GM12878 (cell line): ENCODE results near the gene TTLL1. TPM values are rescaled to one million over a fixed set of nuclear protein-coding genes. Genes with fewer than 3 reads are reported as not detected.

ENCODE experiments used
- ATAC-seq: fragments of 200-7000 bp; cut with Tn5 transposase; 3 replicates; pipeline ENCODE4 v1.9.1; 2020; ENCODE audit warnings: mild to moderate bottlenecking, moderate library complexity
- BruUV-seq: library from RNA; stranded (reverse); fragments of 400-500 nt; replicated peaks from 2 replicates; lab custom pipeline; 2021; lab: Mats Ljungman, UMichigan
- CTCF ChIA-PET: fragments of 300-600 bp; sonication (Branson Sonifier 250); formaldehyde crosslinking; extraction: SDS; loops from one replicate; lab custom pipeline; 2021; ENCODE audit warnings: inconsistent platforms; lab: Yijun Ruan, JAX
- POLR2A ChIA-PET: fragments of 350-600 bp; formaldehyde crosslinking; extraction: SDS; loops from one replicate; lab custom pipeline; 2021; ENCODE audit warnings: inconsistent platforms; lab: Charles Lee
- RAD21 ChIA-PET: fragments of 300-600 bp; sonication (Branson Sonifier 250); formaldehyde crosslinking; loops from one replicate; lab custom pipeline; 2023; ENCODE audit warnings: antibody characterized with exemption; ENCODE audit not compliant: unreplicated experiment; lab: Charles Lee
- SMC1A ChIA-PET: fragments of 300-600 bp; sonication (Branson Sonifier 250); formaldehyde crosslinking; loops from one replicate; lab custom pipeline; 2023; ENCODE audit not compliant: unreplicated experiment, uncharacterized antibody; lab: Charles Lee
- DNase-seq: peaks from one replicate; pipeline ENCODE4 v3.0.0-alpha.2; 2011; ENCODE audit warnings: low read depth, low spot score
- FAIRE-seq: peaks from 3 replicates; lab custom pipeline; 2011; peaks lifted over from hg19 to GRCh38; lab: Jason Lieb, UNC
- H2AFZ ChIP-seq: 2 replicates; pipeline ENCODE4 v1.6.0; 2011; ENCODE audit warnings: low read depth, low read length, control low read depth; ENCODE audit not compliant: control insufficient read depth
- H3K27ac ChIP-seq: 2 replicates; pipeline ENCODE4 v1.5.1; 2011; ENCODE audit warnings: control low read depth; ENCODE audit not compliant: control insufficient read depth, insufficient read depth
- H3K27me3 ChIP-seq, 2 experiments: replicated peaks in 1 of 2; 2 replicates each; pipeline versions ENCODE4 v1.6.0 to v1.6.1; 2011; ENCODE audit warnings: low read length in 1 of 2; ENCODE audit not compliant: control insufficient read depth in 2 of 2, insufficient read depth in 2 of 2
- H3K36me3 ChIP-seq, 2 experiments: 2 replicates each; pipeline ENCODE4 v1.5.1; 2011; ENCODE audit warnings: low read length in 1 of 2; ENCODE audit not compliant: control insufficient read depth in 2 of 2, insufficient read depth in 2 of 2
- H3K4me1 ChIP-seq: 2 replicates; pipeline ENCODE4 v1.6.1; 2011; ENCODE audit warnings: mild to moderate bottlenecking, low read length, moderate library complexity, mixed read lengths; ENCODE audit not compliant: control insufficient read depth, insufficient read depth
- H3K4me2 ChIP-seq: 2 replicates; pipeline ENCODE4 v1.6.0; 2011; ENCODE audit warnings: control low read depth; ENCODE audit not compliant: control insufficient read depth, insufficient read depth
- H3K4me3 ChIP-seq: fragments of 200-600 bp; sonication (generic); 2 replicates; pipeline ENCODE4 v1.5.1; 2016
- H3K79me2 ChIP-seq: 2 replicates; pipeline ENCODE4 v1.6.0; 2011; ENCODE audit warnings: low read length; ENCODE audit not compliant: control insufficient read depth, insufficient read depth
- H3K9ac ChIP-seq: 2 replicates; pipeline ENCODE4 v1.8.0; 2011; ENCODE audit warnings: low read length, control low read depth, mixed read lengths; ENCODE audit not compliant: control insufficient read depth, insufficient read depth
- H3K9me3 ChIP-seq: replicated peaks from 3 replicates; pipeline ENCODE4 v1.5.1; 2011; ENCODE audit warnings: mild to moderate bottlenecking, low read length; ENCODE audit not compliant: control insufficient read depth, insufficient read depth
- H4K20me1 ChIP-seq: 2 replicates; pipeline ENCODE4 v1.6.0; 2011; ENCODE audit not compliant: control insufficient read depth, insufficient read depth
- BMI1 ChIP-seq: fragments of 450-650 bp; IDR thresholded peaks from 2 replicates; pipeline ENCODE4 v1.6.1; 2016; ENCODE audit warnings: mild to moderate bottlenecking, moderate library complexity, borderline replicate concordance
- BRCA1 ChIP-seq: IDR thresholded peaks from 2 replicates; pipeline ENCODE4 v1.6.1; 2011; ENCODE audit warnings: low read depth, low read length, improper control_type of control experiment
- ESRRA ChIP-seq: IDR thresholded peaks from 2 replicates; pipeline ENCODE4 v1.6.1; 2012; ENCODE audit warnings: mild to moderate bottlenecking, low read length, improper control_type of control experiment
- ETV6 ChIP-seq, 2 experiments: fragments of 450-650 bp in 1 of 2; IDR thresholded peaks in 1 of 2; conservative IDR thresholded peaks in 1 of 2; 2 replicates each; pipeline ENCODE4 v1.6.1; 2014; ENCODE audit warnings: antibody characterized with exemption in 1 of 2, borderline replicate concordance in 1 of 2, low read depth in 1 of 2, mild to moderate bottlenecking in 1 of 2, moderate library complexity in 1 of 2
- IRF4 ChIP-seq: IDR thresholded peaks from 2 replicates; pipeline ENCODE4 v1.6.1; 2011; ENCODE audit warnings: low read depth, low read length
- MEF2A ChIP-seq: IDR thresholded peaks from 2 replicates; pipeline ENCODE4 v1.6.1; 2011; ENCODE audit warnings: low read depth, mild to moderate bottlenecking, low read length, moderate library complexity; ENCODE audit not compliant: insufficient read depth
- MTA3 ChIP-seq: IDR thresholded peaks from 2 replicates; pipeline ENCODE4 v1.6.1; 2012; ENCODE audit warnings: low read length, inconsistent platforms, borderline replicate concordance
- NFYA ChIP-seq: IDR thresholded peaks from 2 replicates; pipeline ENCODE4 v1.6.1; 2011; ENCODE audit warnings: low read depth, mild to moderate bottlenecking, low read length, improper control_type of control experiment, borderline replicate concordance
- NR2C2 ChIP-seq: IDR thresholded peaks from 2 replicates; pipeline ENCODE4 v1.6.1; 2011; ENCODE audit warnings: borderline replicate concordance, low read depth; ENCODE audit not compliant: control insufficient read depth, insufficient read length
- SMAD1 ChIP-seq: fragments of 450-650 bp; IDR thresholded peaks from 2 replicates; pipeline ENCODE4 v1.6.1; 2018; ENCODE audit warnings: mild to moderate bottlenecking, low read depth; ENCODE audit not compliant: partially characterized antibody
- TCF12 ChIP-seq: IDR thresholded peaks from 2 replicates; pipeline ENCODE4 v1.6.1; 2011; ENCODE audit warnings: low read depth, mild to moderate bottlenecking, low read length
- WGBS: methylation state at CpG from one replicate; pipeline ENCODE4 v1.1.6; 2016; ENCODE audit warnings: low lambda C conversion rate; ENCODE audit not compliant: insufficient replicate concordance, insufficient coverage; ENCODE audit errors: missing lambda C conversion rate; 5-methylcytosine and 5-hydroxymethylcytosine counted together
- in situ Hi-C: fragments of 300-500 bp; cut with MboI; formaldehyde crosslinking; loops from 9 replicates; pipeline ENCODE4 v1.14.3; 2018; ENCODE audit warnings: mixed read lengths
- intact Hi-C: fragments of 100-400 bp; cut with micrococcal nuclease; formaldehyde crosslinking; loops from one replicate; pipeline ENCODE4 v1.14.2; 2022; ENCODE audit not compliant: unreplicated experiment
- polyA plus RNA-seq, 11 experiments: library from polyadenylated mRNA; depleted of rRNA in 4 of 11; unstranded in 6 of 11; stranded (reverse) in 5 of 11; fragments of >200 nt; fragmentation: Nextera tagmentation in 4 of 11; fragmentation: Illumina TruSeq in 1 of 11; extraction: Ambion mirVana in 4 of 11; extraction: Trizol in 1 of 11; gene quantifications; 1 replicate in 1 of 11; 2 replicates in 10 of 11; pipeline versions ENCODE4 v1.2.1 to v1.2.3, GENCODE V29; 2011 to 2016; ENCODE audit warnings: inconsistent platforms in 2 of 11, missing spikeins in 2 of 11, low read depth in 1 of 11
- total RNA-seq, 4 experiments: library from RNA; depleted of rRNA in 3 of 4; stranded (reverse); fragments of >200 nt in 3 of 4; fragmentation: Illumina TruSeq in 1 of 4; extraction: Trizol in 1 of 4; gene quantifications; 2 replicates each; pipeline versions ENCODE4 v1.2.1 to v1.2.3, GENCODE V29; 2013 to 2021

The TTLL1 gene
- total and polyA plus RNA-seq, 10 of the 15 experiments (the other 5 are each of a cell fraction or from before 2014, with no cell fraction given), result 0.39 to 4.8 (median 3.2) TPM

- no peak for TF ChIP-seq NR2C2
- no peak for TF ChIP-seq MEF2A
- no peak for TF ChIP-seq SMAD1
- TF ChIP-seq TCF12, result no peak
- no peak for TF ChIP-seq IRF4
- TF ChIP-seq BMI1, result no peak
- TF ChIP-seq NFYA, result no peak
These were observed 57.6 kb downstream of the TTLL1 start (continued) for GRCh38 chr22:43031617-43032016.

DNA sequence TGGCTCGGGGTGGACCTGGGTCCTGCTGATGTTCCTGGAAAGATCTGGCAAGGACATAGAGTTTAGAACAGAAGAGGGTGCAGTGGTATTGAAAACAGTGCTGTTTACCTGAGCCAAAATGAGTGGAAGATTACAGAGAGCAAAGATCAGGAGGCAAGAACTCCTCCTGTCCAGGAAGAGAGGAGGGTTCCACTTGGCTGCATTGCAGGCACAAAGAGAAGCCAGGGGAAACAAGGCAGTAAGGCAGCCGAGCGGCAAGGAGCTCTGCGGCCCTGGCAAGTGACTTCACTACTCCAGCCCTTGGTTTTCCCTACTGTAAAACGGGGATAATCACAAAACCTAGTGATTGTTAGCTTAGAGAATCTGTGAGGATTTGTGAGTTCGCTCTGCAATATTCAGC lies 70.6 kb downstream of the TTLL1 start:
- ChIA-PET POLR2A (no interaction called here), CTCF (interaction anchor here (0.6 to 2.5 kb wide), 2 partner anchors 15 to 236 kb away, joined by 3 to 7 read pairs; no protein-coding TSS in a partner anchor), SMC1A (no interaction called here), RAD21 (no interaction called here)
- Histone ChIP-seq H3K9ac (no peak overlapping the region), H3K9me3 (no peaks in the 10 kb centered on the region), H3K4me1 (no peaks in the 10 kb centered on the region), H3K4me2 (no peak overlapping the region), H3K27ac (no peak overlapping the region), H3K27me3 (no peaks in the 10 kb centered on the region), H2AFZ (no peak overlapping the region), H3K79me2 (peaks cover 13% of the 10 kb centered on the region), H3K4me3 (no peak overlapping the region), H4K20me1 (peaks cover 4% of the 10 kb centered on the region; the same call in 1 of the 2 replicates), H3K36me3 (no peaks in the 10 kb centered on the region)
- ATAC-seq (no peak), FAIRE-seq (no peak), DNase-seq (no peak)
- in situ Hi-C loops, result no loop called here
- intact Hi-C loops, result no loop called here
- 61% methylated on average over 6 of the region's 6 CpGs for WGBS
- BruUV-seq, result no TSS peak
- TF ChIP-seq ESRRA (no peak), BRCA1 (no peak), ETV6 (conservative IDR thresholded peaks at IDR 0.05 in 1 of 2, IDR thresholded peaks at IDR 0.05 in 1 of 2; ENCODE audit: borderline replicate concordance in 1 of 2, low read depth in 1 of 2) (no peak), MTA3 (no peak)
